ENCODE measurements around the gene YWHAG.
A peak's percentile ranks its signal among the peaks of the same experiment; 100 is the strongest.
"Not testable (repeated sequence)": the region's sequence is repeated elsewhere in the genome, so short reads cannot be mapped to it uniquely, and the experiment has no call there.

The YWHAG gene

DNA sequence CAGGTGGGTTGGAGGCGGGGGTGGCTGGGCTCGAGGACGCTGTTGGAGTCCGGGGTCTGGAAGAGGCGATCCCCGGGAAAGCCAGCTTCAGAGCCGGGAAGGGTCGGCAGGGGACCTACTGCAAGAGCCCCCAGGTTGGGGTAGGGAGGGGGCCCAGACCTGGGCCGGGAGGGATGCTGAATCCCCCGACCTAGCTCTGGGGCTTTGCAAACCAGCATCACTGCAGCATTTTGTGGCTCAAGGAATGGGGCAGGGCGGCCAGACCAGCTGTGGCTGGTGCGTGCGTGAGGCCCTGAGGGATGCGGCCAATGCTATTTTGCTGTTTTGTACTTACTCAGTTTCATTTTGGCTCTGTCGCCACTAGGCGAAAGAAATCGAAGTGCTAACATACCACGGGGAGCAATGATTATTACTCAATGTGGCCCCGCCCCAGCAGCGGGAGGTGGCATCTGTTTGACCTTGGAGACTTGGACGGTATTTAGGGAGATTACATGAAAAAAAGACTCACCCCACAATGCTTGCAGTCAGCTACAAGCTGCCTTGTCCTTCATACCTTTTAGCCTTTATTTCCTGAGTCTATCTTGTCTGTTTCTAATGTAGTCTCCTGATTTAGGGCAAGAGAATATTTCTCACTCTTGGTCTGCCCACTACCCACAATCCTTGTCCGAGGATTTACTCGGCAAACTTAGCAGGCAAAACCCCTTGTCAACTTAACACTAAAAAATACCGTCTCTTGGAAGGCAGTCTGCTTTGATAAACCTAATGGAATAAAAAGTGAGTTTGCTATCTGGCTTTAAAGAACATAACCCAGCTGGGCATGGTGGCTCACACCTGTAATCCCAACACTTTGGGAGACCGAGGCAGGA, 40.1 kb downstream of the YWHAG start:
- DNase-seq (ENCODE audit: low read depth), result no peak

DNA sequence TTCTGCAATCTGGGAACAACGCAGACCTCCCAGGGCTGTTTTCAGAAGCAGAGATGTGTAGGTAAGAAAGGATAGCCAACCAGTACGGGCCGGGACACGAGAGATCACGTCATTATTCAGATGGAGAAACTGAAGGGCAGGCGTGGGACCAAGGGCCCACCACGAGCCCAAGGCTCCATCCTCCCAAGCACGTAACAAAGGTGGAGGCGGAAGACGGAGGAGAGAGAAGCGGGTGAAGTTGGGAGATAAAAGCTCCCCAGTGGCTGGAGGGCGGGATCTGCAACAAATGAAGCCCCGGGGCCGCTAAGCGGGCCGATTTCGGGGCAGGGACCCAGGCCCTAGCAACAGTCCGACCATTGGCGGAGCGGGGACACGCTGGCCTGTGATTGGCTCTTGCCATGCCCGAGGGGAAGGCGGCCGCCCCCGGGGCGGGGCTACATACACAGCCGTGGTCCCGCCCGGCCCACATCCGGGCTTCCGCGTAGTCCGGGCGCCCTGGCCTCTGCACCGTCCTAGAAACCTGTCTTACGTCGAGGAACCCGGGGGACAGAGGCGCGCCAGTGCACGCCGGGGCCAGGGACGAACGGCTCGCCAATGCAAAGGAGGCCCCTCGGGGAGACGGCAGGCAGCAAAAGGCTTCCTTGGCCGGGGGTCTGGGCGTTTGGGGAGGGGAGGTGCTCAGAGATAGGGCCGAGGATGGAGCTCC, 40.9 kb downstream of the YWHAG start:
- peak; percentile 87 for DNase-seq (ENCODE audit: low read depth)

GRCh38 chr7:76316984-76317781, 41.6 kb downstream of the YWHAG start:
- no peak for DNase-seq (ENCODE audit: low read depth)

GRCh38 chr7:76315364-76315763, 43.4 kb downstream of the YWHAG start:
- DNase-seq (ENCODE audit: low read depth), result no peak

- DNase-seq (ENCODE audit: low read depth), result not testable (repeated sequence)
These were observed 44.1 kb downstream of the YWHAG start for GRCh38 chr7:76314740-76315139.

DNA sequence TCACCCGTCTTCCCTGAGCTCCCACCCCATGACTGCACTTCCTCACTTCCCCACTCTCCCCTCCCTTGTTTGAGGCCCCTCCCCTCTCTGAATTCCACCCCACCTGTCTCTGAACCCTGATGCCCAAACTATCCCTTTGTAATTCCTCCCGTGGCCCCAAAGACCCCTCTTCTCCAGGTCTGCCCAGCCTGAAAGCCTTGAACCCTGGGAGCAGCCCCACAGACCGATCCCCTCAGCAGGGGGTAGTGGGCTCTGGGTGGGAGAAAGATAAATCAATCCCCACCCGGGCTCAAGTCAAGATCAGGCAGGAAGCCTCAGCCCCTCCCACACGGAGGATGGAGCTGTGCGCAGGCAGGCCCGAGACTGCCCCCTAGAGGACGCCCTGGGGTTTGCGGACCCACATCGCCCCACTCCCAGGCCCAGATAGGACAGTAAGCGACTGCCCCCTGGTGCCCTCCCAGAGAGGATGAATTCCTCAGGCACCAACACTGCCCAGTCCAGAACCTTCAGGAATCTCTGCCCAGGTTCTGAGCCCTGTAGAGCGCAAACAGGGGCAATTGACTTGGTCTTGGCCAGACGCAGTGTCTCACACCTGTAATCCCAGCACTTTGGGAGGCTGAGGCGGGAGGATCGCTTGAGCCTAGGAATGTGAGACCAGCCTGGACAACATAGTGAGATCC, 44.6 kb downstream of the YWHAG start:
- peak; percentile 89 for DNase-seq (ENCODE audit: low read depth)

GRCh38 chr7:76311838-76312237, 47.0 kb downstream of the YWHAG start:
- not testable (repeated sequence) for DNase-seq (ENCODE audit: low read depth)

GRCh38 chr7:76310102-76310957, 48.5 kb downstream of the YWHAG start:
- DNase-seq (ENCODE audit: low read depth), result no peak

- DNase-seq (ENCODE audit: low read depth), result not testable (repeated sequence)
These were observed 49.3 kb downstream of the YWHAG start for GRCh38 chr7:76309341-76310101.

GRCh38 chr7:76308874-76309273, 49.9 kb downstream of the YWHAG start:
- DNase-seq (ENCODE audit: low read depth), result not testable (repeated sequence)

- no peak for DNase-seq (ENCODE audit: low read depth)
These were observed 53.9 kb downstream of the YWHAG start for GRCh38 chr7:76304888-76305375.

DNA sequence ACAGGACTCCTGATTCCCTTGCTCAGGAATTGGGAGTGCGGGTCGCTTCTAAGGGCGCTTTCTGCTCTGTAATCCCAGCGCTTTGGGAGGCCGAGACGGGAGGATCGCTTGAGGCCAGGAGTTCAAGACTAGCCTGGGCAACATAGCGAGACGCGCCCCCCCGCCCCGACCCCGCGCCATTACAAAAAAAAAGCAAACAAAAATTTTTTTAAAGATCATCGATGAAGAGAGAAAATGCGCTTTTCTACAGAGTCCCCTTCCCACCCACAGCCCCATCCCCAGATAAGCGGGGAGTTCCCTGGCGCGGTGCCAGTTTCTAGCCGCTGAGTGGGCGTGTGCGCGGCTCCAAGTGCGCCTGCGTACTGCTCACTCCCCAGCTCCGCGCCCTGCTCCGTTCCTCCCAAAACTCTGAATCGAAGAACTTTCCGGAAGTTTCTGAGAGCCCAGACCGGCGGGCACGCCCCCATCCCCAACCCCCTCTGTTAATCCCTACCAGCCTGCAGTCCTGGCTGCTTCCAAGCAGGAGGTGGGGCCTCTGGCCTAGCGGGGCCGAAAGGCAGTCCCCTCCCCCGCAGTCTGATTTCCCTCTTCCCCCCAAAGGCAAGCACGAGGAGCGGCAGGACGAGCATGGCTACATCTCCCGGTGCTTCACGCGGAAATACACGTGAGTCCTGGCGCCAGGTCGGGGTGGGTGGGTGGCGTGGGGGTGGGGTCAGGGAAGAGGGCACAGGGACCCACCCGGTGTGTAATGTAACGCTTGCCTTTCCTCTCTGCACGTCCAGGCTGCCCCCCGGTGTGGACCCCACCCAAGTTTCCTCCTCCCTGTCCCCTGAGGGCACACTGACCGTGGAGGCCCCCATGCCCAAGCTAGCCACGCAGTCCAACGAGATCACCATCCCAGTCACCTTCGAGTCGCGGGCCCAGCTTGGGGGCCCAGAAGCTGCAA, 55.3 kb downstream of the YWHAG start:
- peak; percentile 57 for DNase-seq (ENCODE audit: low read depth)

GRCh38 chr7:76302347-76303201, 56.2 kb downstream of the YWHAG start, which contains the start of gene HSPB1:
TSS of gene HSPB1 (plus strand) at chr7:76302673. CDS start at chr7:76302713, 40 bp downstream.
- DNase-seq (ENCODE audit: low read depth), result no peak

DNA sequence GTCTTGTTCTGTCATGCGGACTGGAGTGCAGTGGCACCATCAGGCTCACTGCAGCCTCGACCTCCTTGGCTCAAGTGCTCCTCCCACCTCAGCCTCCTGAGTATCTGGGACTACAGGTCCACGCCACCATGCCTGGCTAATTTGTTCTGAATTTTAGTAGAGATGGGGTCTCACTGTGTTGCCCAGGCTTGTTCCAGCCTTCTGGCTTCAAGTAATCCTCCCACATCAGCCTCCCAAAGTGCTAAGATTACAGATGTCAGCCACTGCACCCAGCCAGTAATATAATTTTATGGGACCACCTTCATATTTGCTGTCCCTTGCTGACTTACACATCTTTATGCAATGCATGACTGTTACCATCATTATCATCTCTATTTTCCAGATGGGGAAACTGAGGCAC, 57.8 kb downstream of the YWHAG start:
- no peak for DNase-seq (ENCODE audit: low read depth)

DNA sequence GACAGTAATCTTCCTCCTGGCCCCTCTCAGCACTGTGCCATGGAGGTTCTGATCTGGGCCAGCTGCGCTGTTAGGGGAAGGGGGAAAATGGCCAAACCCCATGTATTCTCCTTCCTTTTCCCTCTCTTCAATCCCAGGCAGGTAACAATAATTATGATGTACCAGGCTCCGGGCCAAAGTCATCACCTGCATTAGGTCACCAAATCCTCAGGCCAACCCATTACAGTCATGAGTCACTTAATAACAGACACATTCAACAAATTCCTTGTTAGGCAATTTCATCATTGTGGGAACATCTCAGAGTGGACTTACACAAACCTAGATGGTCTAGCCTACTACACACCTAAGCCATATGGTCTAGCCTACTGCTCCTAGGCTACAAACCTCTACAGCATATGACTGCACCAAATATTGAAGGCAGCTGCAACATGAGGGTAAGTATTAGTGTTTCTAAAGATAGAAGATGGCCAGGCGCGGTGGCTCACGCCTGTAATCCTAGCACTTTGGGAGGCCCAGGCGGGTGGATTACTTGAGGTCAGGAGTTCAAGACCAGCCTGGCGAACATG, 58.5 kb downstream of the YWHAG start:
- no peak for DNase-seq (ENCODE audit: low read depth)

GRCh38 chr7:76296743-76297740, 61.7 kb downstream of the YWHAG start:
- no peak for DNase-seq (ENCODE audit: low read depth)

All from stimulated activated CD8-positive, alpha-beta memory T cell treated with anti-CD3 and anti-CD28 coated beads, Interleukin-15, amount 100 ng/mL, for 24 hours (primary cell).